Stimulated activated CD4-positive, alpha-beta T cell treated with anti-CD3 and anti-CD28 coated beads, Interleukin-1b, Interleukin-23, amount 100 ng/mL, for 1 hour (primary cell): Measurements from ENCODE around the gene SNCAIP.

Source experiments
- DNase-seq, 2 donors: peaks; one replicate each; pipeline ENCODE4 v3.0.0-alpha.2; 2020; ENCODE audit warnings: low read depth in 2 of 2

The SNCAIP gene

GRCh38 chr5:122394284-122394930, 82.4 kb downstream of the SNCAIP start:
- no peak for DNase-seq

DNA sequence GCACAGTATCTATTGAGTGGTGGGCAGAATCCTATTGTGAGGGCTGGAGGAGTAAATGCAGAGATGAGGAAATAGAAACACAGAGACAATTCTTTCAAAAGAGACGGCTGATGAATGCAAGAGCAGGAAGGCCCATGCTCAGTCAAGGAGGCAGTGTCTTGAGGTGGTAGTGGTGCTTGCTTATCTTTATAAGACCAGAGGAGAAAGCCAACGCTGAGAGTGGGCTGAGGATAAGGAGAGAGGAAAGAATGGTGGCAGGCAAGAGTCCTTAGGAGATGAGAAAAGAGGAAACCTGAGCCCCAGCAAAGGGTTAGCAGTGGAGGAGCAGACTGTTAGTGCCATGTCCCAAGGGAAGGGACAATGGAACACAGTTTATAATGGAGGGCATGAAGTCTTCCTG, 86.0 kb downstream of the SNCAIP start:
- DNase-seq, result no peak

DNA sequence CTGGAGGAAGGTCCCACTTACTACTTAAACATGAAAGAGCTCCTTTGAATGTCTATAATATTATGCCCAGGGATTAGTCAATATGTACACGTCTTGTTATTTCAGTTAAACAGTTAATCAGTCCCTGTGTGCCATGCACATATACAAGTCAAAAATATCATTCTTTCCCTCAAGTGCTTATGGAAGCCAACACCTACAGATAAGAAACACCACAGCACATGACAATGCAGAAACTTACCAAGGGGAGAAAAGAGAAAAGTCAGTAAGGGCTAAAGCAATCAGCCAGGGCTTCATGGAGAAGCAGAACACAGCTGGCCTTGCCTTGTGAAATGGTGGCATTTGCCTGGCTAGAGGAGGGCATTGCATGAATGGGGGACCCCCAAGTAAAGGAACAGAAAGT, 88.3 kb downstream of the SNCAIP start:
- no peak for DNase-seq

DNA sequence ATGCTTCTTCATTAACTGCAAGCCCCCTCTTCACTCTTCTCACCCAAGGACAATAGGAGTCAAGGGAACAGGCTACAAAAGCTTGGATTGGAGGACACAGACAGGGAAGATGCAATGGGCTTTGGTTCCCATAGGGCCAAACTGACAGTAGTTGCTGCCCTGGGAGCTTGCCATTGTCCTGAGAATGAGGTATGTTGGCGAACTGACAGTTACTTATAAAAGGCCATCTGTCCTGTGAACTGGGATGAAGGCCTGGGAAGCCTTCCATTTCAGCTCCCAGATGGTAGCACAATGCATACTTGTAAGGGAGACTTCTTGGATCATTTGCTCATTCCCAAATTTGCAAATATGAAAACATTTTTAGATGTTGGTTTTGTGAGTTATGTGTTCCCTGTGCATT, 88.9 kb downstream of the SNCAIP start:
- no peak for DNase-seq

GRCh38 chr5:122401976-122402725, 90.1 kb downstream of the SNCAIP start:
- no peak for DNase-seq

GRCh38 chr5:122402955-122403685, 91.1 kb downstream of the SNCAIP start:
- DNase-seq, result no peak

DNA sequence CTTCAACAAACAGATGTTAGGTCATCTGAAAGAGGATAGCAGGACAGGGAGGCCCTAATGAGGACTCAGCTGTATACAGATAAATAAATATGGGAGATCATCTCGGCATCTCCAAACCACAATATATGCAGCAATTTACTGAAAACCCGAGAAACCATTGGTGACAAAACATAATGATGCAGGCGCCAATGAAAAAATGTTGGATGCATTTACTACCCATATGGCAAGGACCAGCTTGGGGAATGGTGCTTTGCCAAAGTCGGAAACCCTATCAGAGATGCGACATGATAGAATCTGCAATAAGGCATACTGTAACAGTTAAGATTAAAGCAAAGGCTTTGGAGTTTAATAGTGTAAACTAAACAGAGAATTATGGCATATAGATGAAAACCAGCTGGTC, 92.0 kb downstream of the SNCAIP start:
- no peak for DNase-seq

- no peak for DNase-seq
Observed at GRCh38 chr5:122404653-122405362, 92.8 kb downstream of the SNCAIP start.

- no peak for DNase-seq
Observed at GRCh38 chr5:122405751-122406150, 93.7 kb downstream of the SNCAIP start.

DNA sequence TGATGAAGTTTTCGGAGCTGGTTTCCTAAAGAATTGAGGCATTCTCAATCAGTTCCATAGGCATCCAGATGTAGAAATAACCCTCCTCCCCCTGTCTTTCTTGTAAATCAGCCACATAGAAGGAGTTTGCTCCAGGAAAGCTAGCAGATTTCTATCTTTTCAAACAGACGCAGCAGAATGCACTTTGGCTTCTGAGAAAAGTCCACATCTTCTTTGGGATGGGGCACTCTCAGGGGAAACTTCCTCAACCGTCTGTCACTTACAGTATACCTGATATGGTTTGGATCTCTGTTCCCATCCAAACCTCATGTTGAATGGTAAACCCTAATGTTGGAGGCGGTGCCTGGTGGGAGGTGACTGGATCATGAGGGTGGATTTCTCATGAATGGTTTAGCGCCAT, 94.1 kb downstream of the SNCAIP start:
- DNase-seq, result no peak

- no peak for DNase-seq
Observed at GRCh38 chr5:122408592-122409224, 96.7 kb downstream of the SNCAIP start.

- DNase-seq, result no peak
Observed at GRCh38 chr5:122412966-122413365, 100.9 kb downstream of the SNCAIP start.

GRCh38 chr5:122413722-122414121, 101.7 kb downstream of the SNCAIP start:
- no peak for DNase-seq

GRCh38 chr5:122415030-122415800, 103.2 kb downstream of the SNCAIP start:
- no peak for DNase-seq

DNA sequence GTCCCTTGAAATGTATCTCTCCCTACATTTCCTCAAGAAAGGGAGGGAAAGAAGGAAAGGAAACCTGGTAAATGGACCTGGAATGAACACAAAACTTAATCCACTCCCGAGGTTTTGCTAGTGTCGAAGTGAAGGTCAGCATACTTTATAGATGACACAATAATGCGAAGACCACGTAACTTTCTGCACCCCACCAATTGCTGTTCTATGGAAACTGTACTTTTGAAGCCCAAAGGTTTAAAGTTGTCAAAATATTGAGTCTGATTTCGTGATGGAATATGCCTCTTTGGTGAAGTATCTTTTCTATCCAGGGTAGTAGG, 103.7 kb downstream of the SNCAIP start:
- DNase-seq, result no peak

- DNase-seq, result no peak
Observed at GRCh38 chr5:122419142-122419894, 107.3 kb downstream of the SNCAIP start.

DNA sequence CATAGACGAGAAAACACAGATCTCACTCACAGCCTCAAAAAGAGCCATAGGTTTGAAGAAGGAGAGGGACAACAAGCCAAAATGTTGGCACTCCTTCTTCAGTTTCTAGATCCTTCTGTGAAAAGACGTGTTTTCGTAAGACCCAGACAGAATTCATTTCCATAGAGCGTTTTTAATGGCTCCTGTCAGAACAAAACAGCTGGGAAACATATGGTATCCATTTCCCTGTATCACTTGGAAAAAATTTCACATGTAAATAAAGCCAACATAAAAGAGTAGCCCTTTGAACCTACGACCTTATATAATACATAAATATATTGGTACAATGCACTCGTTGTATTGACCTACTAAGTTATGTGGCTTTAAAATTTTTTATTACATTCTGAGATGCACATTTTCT, 108.1 kb downstream of the SNCAIP start:
- no peak for DNase-seq

DNA sequence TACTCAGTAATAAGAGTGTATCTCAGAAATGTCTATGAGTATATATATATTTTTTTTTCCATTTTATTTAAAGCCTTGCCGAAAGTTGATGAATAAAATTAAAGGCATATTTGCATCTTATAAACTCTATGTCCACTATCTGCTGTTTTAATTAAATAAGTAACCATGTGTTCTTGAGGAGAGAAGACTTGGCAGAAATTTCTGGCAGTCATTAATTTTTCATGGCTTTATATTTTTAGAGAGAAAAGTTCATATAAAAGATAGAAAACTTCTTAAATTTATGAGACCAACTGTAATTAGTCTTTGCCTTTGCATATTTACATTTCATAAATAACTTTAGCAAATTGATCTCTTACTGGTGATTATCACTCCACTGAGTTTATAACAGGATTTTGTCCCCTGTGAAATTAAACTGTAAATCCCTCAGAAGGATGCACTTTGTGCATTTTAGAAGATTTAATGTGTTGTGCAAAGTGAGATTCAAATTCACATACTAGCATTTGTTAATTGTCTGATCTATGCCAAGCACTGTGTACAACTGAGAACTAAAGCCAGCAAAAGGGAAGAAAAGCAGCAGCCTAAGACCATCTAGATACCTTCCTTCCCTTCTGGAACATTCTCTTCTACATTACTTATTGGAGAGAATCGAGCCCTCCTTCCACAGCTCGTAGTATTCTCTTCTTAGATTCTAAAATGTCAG, 108.7 kb downstream of the SNCAIP start:
- DNase-seq, result no peak

DNA sequence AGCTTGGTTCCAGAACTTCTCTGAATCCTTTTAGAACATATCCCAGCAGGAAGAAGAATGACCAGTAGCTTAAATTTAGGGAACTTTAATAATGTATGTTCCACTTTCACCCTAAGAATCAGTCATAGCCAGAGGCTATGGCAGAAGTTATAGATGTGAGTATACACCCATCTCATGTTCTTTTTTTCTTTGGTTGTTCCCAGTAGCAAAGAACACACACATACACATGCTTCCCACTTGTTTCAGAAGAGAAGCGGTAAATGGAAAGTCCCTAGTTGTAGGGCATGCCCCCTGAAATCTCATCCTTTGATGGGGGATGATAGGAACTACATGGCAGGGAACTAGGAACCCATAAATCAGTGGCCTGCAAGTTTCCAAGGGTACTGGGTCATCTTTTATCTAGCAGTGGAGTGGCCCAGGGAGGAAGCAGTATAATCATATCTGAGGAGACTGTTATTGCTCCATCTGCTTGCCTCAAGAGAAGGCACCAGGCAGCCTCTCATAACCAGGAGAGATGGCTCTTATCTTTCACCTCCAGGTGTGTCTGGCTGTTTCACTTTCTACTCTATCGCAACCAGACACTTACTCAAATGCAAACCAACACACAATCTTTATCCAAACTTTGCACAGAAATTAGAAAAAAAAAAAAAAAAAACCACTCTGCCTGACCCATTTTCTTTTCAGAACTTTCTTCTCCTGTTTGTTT, 109.5 kb downstream of the SNCAIP start:
- no peak for DNase-seq
